OCI-LY7 (cell line): ENCODE results near the gene TLE3. TPM values are rescaled to one million over a fixed set of nuclear protein-coding genes. Genes with fewer than 3 reads are reported as not detected.
A peak's percentile ranks its signal among the peaks of the same experiment; 100 is the strongest.

Source experiments
- BruUV-seq: library from RNA; stranded (reverse); fragments of 400-500 nt; replicated peaks from 2 replicates; lab custom pipeline; 2021; lab: Mats Ljungman, UMichigan
- CTCF ChIA-PET: fragments of 300-600 bp; sonication (Branson Sonifier 250); formaldehyde crosslinking; loops from one replicate; lab custom pipeline; 2022; ENCODE audit warnings: antibody characterized with exemption; ENCODE audit not compliant: unreplicated experiment; lab: Charles Lee
- POLR2A ChIA-PET: fragments of 300-600 bp; sonication (Branson Sonifier 250); formaldehyde crosslinking; loops from one replicate; lab custom pipeline; 2022; ENCODE audit warnings: antibody characterized with exemption; lab: Charles Lee
- DNase-seq: peaks from one replicate; pipeline ENCODE4 v3.0.0-alpha.2; 2015; ENCODE audit warnings: low spot score
- H2AFZ ChIP-seq: fragments of 200-600 bp; sonication (generic), shearing (Covaris generic); 2 replicates; pipeline ENCODE4 v1.6.1; 2014; ENCODE audit warnings: mild to moderate bottlenecking, antibody characterized with exemption, low read length, moderate library complexity
- H3K27ac ChIP-seq: fragments of 200-600 bp; sonication (generic); 2 replicates; pipeline ENCODE4 v1.5.1; 2014; ENCODE audit warnings: mixed run types, low read depth, mild to moderate bottlenecking, moderate library complexity, low read length, inconsistent platforms; ENCODE audit not compliant: poor library complexity, severe bottlenecking
- H3K36me3 ChIP-seq: fragments of 200-600 bp; sonication (generic); 2 replicates; pipeline ENCODE4 v1.6.1; 2014; ENCODE audit warnings: mild to moderate bottlenecking, antibody characterized with exemption, low read length, moderate library complexity, mixed read lengths; ENCODE audit not compliant: insufficient read depth
- H3K4me1 ChIP-seq: fragments of 200-600 bp; sonication (generic); 2 replicates; pipeline ENCODE4 v1.5.1; 2014; ENCODE audit warnings: mild to moderate bottlenecking, low read length; ENCODE audit not compliant: insufficient read depth, poor library complexity, severe bottlenecking
- H3K4me2 ChIP-seq: fragments of 200-600 bp; sonication (generic); 2 replicates; pipeline ENCODE4 v1.6.1; 2014; ENCODE audit warnings: mild to moderate bottlenecking, low read length
- H3K4me3 ChIP-seq: fragments of 200-600 bp; sonication (generic); 2 replicates; pipeline ENCODE4 v1.5.1; 2014; ENCODE audit warnings: mild to moderate bottlenecking, low read depth, low read length; ENCODE audit not compliant: poor library complexity, severe bottlenecking
- H3K79me2 ChIP-seq: fragments of 200-600 bp; sonication (generic); 2 replicates; pipeline ENCODE4 v1.6.1; 2016; ENCODE audit warnings: low read depth, mild to moderate bottlenecking, low read length, moderate library complexity, mixed read lengths; ENCODE audit not compliant: insufficient read depth
- H3K9me2 ChIP-seq: fragments of 200-600 bp; sonication (generic); 2 replicates; pipeline ENCODE4 v1.6.1; 2016; ENCODE audit warnings: mild to moderate bottlenecking, low read length, mixed read lengths; ENCODE audit not compliant: insufficient read depth
- H3K9me3 ChIP-seq: fragments of 200-600 bp; sonication (generic); 2 replicates; pipeline ENCODE4 v1.6.1; 2014; ENCODE audit warnings: mild to moderate bottlenecking, mixed run types, low read length, mixed read lengths
- H4K20me1 ChIP-seq: fragments of 200-600 bp; sonication (generic); 2 replicates; pipeline ENCODE4 v1.6.1; 2014; ENCODE audit warnings: mild to moderate bottlenecking, antibody characterized with exemption, low read length, moderate library complexity, mixed read lengths; ENCODE audit not compliant: insufficient read depth
- EZH2phosphoT487 ChIP-seq: fragments of 200-600 bp; sonication (generic); IDR thresholded peaks from 2 replicates; pipeline ENCODE4 v1.6.1; 2018; ENCODE audit warnings: low read depth, borderline replicate concordance, mild to moderate bottlenecking, mixed run types, antibody characterized with exemption, low read length, moderate library complexity, mixed read lengths
- intact Hi-C: fragments of 100-400 bp; cut with micrococcal nuclease; formaldehyde crosslinking; loops from one replicate; pipeline ENCODE4 v1.10.0; 2022; ENCODE audit not compliant: unreplicated experiment
- total RNA-seq, 2 experiments: library from RNA; depleted of rRNA in 1 of 2; stranded (reverse); fragments of >200 nt in 1 of 2; shearing (Covaris generic) in 1 of 2; gene quantifications; 2 replicates each; pipeline ENCODE4 v1.2.3, GENCODE V29; 2014 to 2022
- TF ChIP-seq, protein P1 (sequence below): fragments of 200-600 bp; sonication (generic); conservative IDR thresholded peaks from 2 replicates; pipeline ENCODE4 v1.5.1; 2014; ENCODE audit warnings: mild to moderate bottlenecking, antibody characterized with exemption, low read length, moderate library complexity, mixed read lengths

The TLE3 gene
- total RNA-seq, 2 experiments from 2014 or later: 31.9 to 37.9 TPM

DNA sequence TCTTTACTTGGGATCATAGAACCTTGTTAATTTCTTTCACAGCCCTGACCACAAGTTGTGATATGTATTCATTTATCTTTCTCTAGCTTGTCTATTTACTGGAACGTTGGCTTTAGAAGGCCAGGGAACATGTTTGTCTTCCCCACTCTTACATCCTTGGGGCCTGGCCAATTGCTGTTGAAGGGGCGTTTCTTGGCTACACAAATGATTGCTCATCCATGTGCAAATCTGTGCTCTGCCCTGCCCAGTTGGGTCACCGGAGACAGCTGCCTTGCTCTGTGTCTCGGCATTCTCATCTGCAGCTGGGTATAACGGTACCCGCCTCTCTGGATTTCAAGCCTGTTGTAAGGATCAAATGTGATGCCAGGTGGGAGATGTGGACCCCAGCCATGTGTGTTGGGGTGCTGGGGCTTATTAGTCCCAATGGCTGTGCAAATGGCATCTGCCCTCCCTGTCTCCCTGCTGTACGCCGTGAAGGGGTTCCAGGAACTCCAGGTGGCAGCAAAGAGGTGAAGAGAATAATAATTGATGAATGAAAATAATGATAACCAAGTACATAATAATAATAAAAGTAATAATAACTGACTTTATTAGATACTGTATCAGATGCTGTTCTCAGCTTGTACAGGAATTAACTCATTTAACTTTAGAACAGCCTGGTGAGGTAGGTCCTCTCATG lies 24.0 kb upstream of the TLE3 start:
- Histone ChIP-seq H2AFZ (no peak overlapping the region), H3K9me3 (no peaks in the 10 kb centered on the region), H3K9me2 (no peaks in the 10 kb centered on the region), H3K27ac (no peak overlapping the region), H3K4me1 (no peaks in the 10 kb centered on the region), H3K4me3 (no peak overlapping the region), H4K20me1 (no peaks in the 10 kb centered on the region), H3K4me2 (no peak overlapping the region), H3K79me2 (no peaks in the 10 kb centered on the region), H3K36me3 (no peaks in the 10 kb centered on the region)
- intact Hi-C loops: no loop called here
- ChIA-PET CTCF (interaction anchor here (1.2 kb wide), 1 partner anchor 346 kb away, joined by 7 read pairs; no protein-coding TSS in a partner anchor), POLR2A (interaction anchor here (1.2 kb wide), 1 partner anchor 20 kb away, joined by 10 read pairs; no protein-coding TSS in a partner anchor)
- TF ChIP-seq EZH2phosphoT487: no peak
- TF ChIP-seq, protein P1, sequence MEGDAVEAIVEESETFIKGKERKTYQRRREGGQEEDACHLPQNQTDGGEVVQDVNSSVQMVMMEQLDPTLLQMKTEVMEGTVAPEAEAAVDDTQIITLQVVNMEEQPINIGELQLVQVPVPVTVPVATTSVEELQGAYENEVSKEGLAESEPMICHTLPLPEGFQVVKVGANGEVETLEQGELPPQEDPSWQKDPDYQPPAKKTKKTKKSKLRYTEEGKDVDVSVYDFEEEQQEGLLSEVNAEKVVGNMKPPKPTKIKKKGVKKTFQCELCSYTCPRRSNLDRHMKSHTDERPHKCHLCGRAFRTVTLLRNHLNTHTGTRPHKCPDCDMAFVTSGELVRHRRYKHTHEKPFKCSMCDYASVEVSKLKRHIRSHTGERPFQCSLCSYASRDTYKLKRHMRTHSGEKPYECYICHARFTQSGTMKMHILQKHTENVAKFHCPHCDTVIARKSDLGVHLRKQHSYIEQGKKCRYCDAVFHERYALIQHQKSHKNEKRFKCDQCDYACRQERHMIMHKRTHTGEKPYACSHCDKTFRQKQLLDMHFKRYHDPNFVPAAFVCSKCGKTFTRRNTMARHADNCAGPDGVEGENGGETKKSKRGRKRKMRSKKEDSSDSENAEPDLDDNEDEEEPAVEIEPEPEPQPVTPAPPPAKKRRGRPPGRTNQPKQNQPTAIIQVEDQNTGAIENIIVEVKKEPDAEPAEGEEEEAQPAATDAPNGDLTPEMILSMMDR: peak; percentile 32; the same call in 1 of the 2 replicates
- no TSS peak for BruUV-seq
- no peak for DNase-seq

DNA sequence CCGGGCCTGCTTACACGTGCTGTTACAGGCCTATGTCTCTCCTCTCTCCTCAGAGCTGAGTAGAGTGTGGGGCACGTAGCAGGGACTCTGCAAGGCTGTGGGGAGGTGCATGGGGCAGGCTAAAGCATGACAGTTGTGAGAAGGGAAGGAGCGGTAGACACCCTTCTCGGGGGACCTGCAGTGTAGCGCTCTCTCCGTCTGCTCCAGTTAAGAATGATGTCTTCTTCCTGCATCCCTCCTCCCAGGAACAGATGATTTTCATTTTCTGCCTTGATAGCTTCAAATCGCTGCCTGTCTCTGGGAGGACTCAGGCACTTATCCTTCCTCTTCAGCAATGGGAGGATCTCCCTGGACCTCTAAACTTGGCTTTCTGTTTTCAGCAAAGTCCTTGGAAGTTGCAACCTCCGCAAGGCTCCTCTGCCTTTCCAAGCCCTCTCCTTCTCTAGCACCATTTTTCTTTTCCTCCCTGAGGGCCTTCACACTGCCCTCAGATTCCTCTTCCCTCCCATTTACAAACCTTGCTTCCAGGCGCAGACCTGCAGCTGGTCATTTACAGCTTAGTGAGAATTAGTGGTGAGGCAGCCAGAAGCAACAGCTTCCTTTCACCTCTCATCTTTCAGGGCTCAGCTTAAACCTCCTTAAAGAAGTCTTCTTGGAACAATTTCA lies 23.4 kb upstream of the TLE3 start:
- intact Hi-C loops: no loop called here
- Histone ChIP-seq H2AFZ (no peak overlapping the region), H3K79me2 (no peaks in the 10 kb centered on the region), H3K9me2 (no peaks in the 10 kb centered on the region), H3K4me3 (no peak overlapping the region), H3K9me3 (no peaks in the 10 kb centered on the region), H3K4me2 (no peak overlapping the region), H3K36me3 (no peaks in the 10 kb centered on the region), H3K4me1 (no peaks in the 10 kb centered on the region), H4K20me1 (no peaks in the 10 kb centered on the region), H3K27ac (no peak overlapping the region)
- TF ChIP-seq, protein P1: no peak
- TF ChIP-seq EZH2phosphoT487: no peak
- ChIA-PET POLR2A (interaction anchor here (1.2 kb wide), 1 partner anchor 19 kb away, joined by 10 read pairs; no protein-coding TSS in a partner anchor), CTCF (interaction anchor here (1.2 kb wide), 1 partner anchor 346 kb away, joined by 7 read pairs; no protein-coding TSS in a partner anchor)
- no peak for DNase-seq
- no TSS peak for BruUV-seq
